Measurements from ENCODE around the gene UNC79.

The UNC79 gene

GRCh38 chr14:93749076-93749420 is 318.3 kb downstream of the UNC79 start:
- no peak for DNase-seq (ENCODE audit: low read depth)

GRCh38 chr14:93751946-93752655 is 321.4 kb downstream of the UNC79 start:
- no peak for DNase-seq (ENCODE audit: low read depth)

- DNase-seq (ENCODE audit: low read depth) = no peak
Observed at GRCh38 chr14:93752980-93753561, 322.3 kb downstream of the UNC79 start.

GRCh38 chr14:93753647-93754046 is 322.9 kb downstream of the UNC79 start:
- no peak for DNase-seq (ENCODE audit: low read depth)

GRCh38 chr14:93757206-93757605 is 326.5 kb downstream of the UNC79 start:
- DNase-seq (ENCODE audit: low read depth) = no peak
